ENCODE data around the gene KIZ. TPM values are rescaled to one million over a fixed set of nuclear protein-coding genes. Genes with fewer than 3 reads are reported as not detected.

KIZ gene
- total and polyA plus RNA-seq, 2 donors (not counting 1 experiment from before 2014, with no cell fraction given), result 19.7 to 40.4 TPM

DNA sequence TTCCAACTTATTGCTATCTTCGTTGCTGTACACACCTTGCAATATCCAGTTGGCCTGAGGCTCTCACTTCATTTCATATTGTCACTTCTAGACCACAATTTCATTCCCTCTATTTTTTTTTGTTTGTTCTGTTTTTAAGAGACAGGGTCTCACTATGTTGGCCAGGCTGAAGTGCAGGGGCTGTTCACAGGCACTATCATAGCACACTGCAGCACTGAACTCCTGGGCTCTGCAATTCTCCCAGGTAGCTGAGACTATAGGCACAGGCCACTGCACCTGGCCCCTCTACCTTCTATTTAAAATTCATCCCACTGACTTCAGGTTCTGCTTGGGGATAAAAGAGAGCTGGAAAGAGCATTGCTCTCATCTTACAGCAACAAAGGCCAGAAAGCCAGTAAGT is 15.1 kb upstream of the KIZ start:
- Histone ChIP-seq H3K9ac (ENCODE audit: low read length) (no peak overlapping the region), H4K20me1 (ENCODE audit: control insufficient read depth, insufficient read depth, low read length, poor library complexity, severe bottlenecking) (no peaks in the 10 kb centered on the region), H3K4me2 (replicated peaks; ENCODE audit: low read depth, low read length, poor library complexity, severe bottlenecking) (no peak overlapping the region), H2AFZ (ENCODE audit: insufficient read depth, low read depth, low read length, poor library complexity, severe bottlenecking) (no peak overlapping the region), H3K36me3 (replicated peaks in 1 of 2; ENCODE audit: control extremely low read depth in 1 of 2, control insufficient read depth in 1 of 2, extremely low read depth in 1 of 2, insufficient read depth in 2 of 2, low read length in 1 of 2) (no peaks in the 10 kb centered on the region), H3K4me3 (ENCODE audit: control extremely low read depth in 1 of 5, extremely low read depth in 1 of 5, insufficient read depth in 1 of 5, low read depth in 2 of 5, low read length in 4 of 5) (no peak overlapping the region), H3K27ac (ENCODE audit: low read length in 2 of 2) (no peak overlapping the region), H3K9me3 (ENCODE audit: control extremely low read depth in 1 of 3, control insufficient read depth in 2 of 3, insufficient read depth in 1 of 3, low read length in 2 of 3) (peaks cover 0 to 8% (median 1%) of the 10 kb centered on the region in 3 donors), H3K4me1 (ENCODE audit: control insufficient read depth in 2 of 2, insufficient read depth in 2 of 2, low read length in 2 of 2) (peaks cover 5% of the 10 kb centered on the region in 2 donors), H3K27me3 (replicated peaks in 1 of 4; ENCODE audit: control extremely low read depth in 1 of 4, control insufficient read depth in 3 of 4, insufficient read depth in 4 of 4, low read length in 3 of 4) (peaks cover 0 to 43% (median 37%) of the 10 kb centered on the region in 4 experiments), H3K79me2 (ENCODE audit: control insufficient read depth, insufficient read depth, low read length) (no peaks in the 10 kb centered on the region)
- H3K27ac Mint-ChIP-seq, result no peak overlapping the region
- H3K27me3 Mint-ChIP-seq, result peaks cover 66% of the 10 kb centered on the region
- POLR2A ChIA-PET, result no interaction called here
- no peak overlapping the region for H3K4me3 Mint-ChIP-seq
- peaks cover 4% of the 10 kb centered on the region for H3K4me1 Mint-ChIP-seq
- WGBS (ENCODE audit: insufficient coverage), result no CpG with 5 or more reads among the region's 1 CpG
- intact Hi-C loops (cut with micrococcal nuclease), result no loop called here
- H3K9me3 Mint-ChIP-seq (ENCODE audit: insufficient read depth), result no peaks in the 10 kb centered on the region
- CTCF ChIA-PET, result no interaction called here
- DNase-seq, result no peak
- TF ChIP-seq EZH2 (IDR thresholded peaks at IDR 0.05; ENCODE audit: borderline replicate concordance, insufficient read depth, low read depth, low read length, poor library complexity, severe bottlenecking), result no peak
- TF ChIP-seq, protein P1, sequence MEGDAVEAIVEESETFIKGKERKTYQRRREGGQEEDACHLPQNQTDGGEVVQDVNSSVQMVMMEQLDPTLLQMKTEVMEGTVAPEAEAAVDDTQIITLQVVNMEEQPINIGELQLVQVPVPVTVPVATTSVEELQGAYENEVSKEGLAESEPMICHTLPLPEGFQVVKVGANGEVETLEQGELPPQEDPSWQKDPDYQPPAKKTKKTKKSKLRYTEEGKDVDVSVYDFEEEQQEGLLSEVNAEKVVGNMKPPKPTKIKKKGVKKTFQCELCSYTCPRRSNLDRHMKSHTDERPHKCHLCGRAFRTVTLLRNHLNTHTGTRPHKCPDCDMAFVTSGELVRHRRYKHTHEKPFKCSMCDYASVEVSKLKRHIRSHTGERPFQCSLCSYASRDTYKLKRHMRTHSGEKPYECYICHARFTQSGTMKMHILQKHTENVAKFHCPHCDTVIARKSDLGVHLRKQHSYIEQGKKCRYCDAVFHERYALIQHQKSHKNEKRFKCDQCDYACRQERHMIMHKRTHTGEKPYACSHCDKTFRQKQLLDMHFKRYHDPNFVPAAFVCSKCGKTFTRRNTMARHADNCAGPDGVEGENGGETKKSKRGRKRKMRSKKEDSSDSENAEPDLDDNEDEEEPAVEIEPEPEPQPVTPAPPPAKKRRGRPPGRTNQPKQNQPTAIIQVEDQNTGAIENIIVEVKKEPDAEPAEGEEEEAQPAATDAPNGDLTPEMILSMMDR (IDR thresholded peaks at IDR 0.05), result no peak
- ATAC-seq (ENCODE audit: low read depth), result no peak

DNA sequence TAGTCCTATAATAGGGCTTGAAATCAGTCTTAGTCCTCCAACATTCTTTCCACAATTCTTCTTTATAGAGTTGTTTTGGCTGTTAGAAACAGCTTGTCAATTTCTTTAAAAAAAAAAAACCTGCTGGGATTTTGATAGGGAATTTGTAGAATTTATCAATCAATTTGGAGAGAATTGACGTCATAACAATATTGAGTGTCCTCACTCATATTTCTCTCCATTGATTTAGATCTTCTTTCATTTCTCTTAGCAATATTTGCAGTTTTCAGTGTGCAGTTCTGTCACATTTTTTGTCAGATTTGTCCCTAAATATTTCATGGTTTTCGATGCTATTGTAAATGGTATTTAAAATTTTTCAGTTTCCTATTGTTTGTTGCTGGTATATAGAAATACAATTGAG is 14.5 kb upstream of the KIZ start:
- Histone ChIP-seq H3K79me2 (ENCODE audit: control insufficient read depth, insufficient read depth, low read length) (no peaks in the 10 kb centered on the region), H2AFZ (ENCODE audit: insufficient read depth, low read depth, low read length, poor library complexity, severe bottlenecking) (no peak overlapping the region), H3K27me3 (replicated peaks in 1 of 4; ENCODE audit: control extremely low read depth in 1 of 4, control insufficient read depth in 3 of 4, insufficient read depth in 4 of 4, low read length in 3 of 4) (peaks cover 0 to 39% (median 32%) of the 10 kb centered on the region in 4 experiments), H3K4me3 (ENCODE audit: control extremely low read depth in 1 of 5, extremely low read depth in 1 of 5, insufficient read depth in 1 of 5, low read depth in 2 of 5, low read length in 4 of 5) (no peak overlapping the region), H3K9ac (ENCODE audit: low read length) (no peak overlapping the region), H3K4me2 (replicated peaks; ENCODE audit: low read depth, low read length, poor library complexity, severe bottlenecking) (no peak overlapping the region), H4K20me1 (ENCODE audit: control insufficient read depth, insufficient read depth, low read length, poor library complexity, severe bottlenecking) (no peaks in the 10 kb centered on the region), H3K9me3 (ENCODE audit: control extremely low read depth in 1 of 3, control insufficient read depth in 2 of 3, insufficient read depth in 1 of 3, low read length in 2 of 3) (peaks cover 0 to 2% (median 1%) of the 10 kb centered on the region in 3 donors), H3K4me1 (ENCODE audit: control insufficient read depth in 2 of 2, insufficient read depth in 2 of 2, low read length in 2 of 2) (no peaks in the 10 kb centered on the region), H3K27ac (ENCODE audit: low read length in 2 of 2) (no peak overlapping the region), H3K36me3 (replicated peaks in 1 of 2; ENCODE audit: control extremely low read depth in 1 of 2, control insufficient read depth in 1 of 2, extremely low read depth in 1 of 2, insufficient read depth in 2 of 2, low read length in 1 of 2) (no peaks in the 10 kb centered on the region)
- POLR2A ChIA-PET, result no interaction called here
- Mint-ChIP-seq H3K9me3 (ENCODE audit: insufficient read depth) (no peaks in the 10 kb centered on the region), H3K27me3 (peaks cover 67% of the 10 kb centered on the region), H3K4me1 (no peaks in the 10 kb centered on the region), H3K4me3 (no peak overlapping the region), H3K27ac (no peak overlapping the region)
- WGBS (ENCODE audit: insufficient coverage), result no CpG with 5 or more reads among the region's 2 CpGs
- CTCF ChIA-PET, result no interaction called here
- intact Hi-C loops (cut with micrococcal nuclease), result no loop called here
- no peak for DNase-seq
- ATAC-seq (ENCODE audit: low read depth), result no peak
- TF ChIP-seq, protein P1 (IDR thresholded peaks at IDR 0.05), result no peak
- TF ChIP-seq EZH2 (IDR thresholded peaks at IDR 0.05; ENCODE audit: borderline replicate concordance, insufficient read depth, low read depth, low read length, poor library complexity, severe bottlenecking), result no peak
